SK-N-SH (cell line): ENCODE data around the gene CSHL1. TPM values are rescaled to one million over a fixed set of nuclear protein-coding genes. Genes with fewer than 3 reads are reported as not detected.

Experiments used
- CTCF ChIA-PET: fragments of 300-600, 350-600 bp; formaldehyde crosslinking; extraction: SDS; loops from one replicate; lab custom pipeline; 2021; lab: Yijun Ruan, JAX
- POLR2A ChIA-PET: fragments of 350-600 bp; sonication (Branson Sonifier 250); formaldehyde crosslinking; extraction: SDS; loops from one replicate; lab custom pipeline; 2020; ENCODE audit warnings: antibody characterized with exemption, inconsistent platforms; lab: Yijun Ruan, JAX
- DNase-seq: peaks from one replicate; pipeline ENCODE4 v3.0.0; 2012
- H2AFZ ChIP-seq: fragments of 200-600 bp; sonication (generic); 2 replicates; pipeline ENCODE4 v1.8.1; 2016; ENCODE audit warnings: antibody characterized with exemption, mild to moderate bottlenecking, low read depth
- H3F3A ChIP-seq: fragments of 200-600 bp; sonication (generic); replicated peaks from 2 replicates; pipeline ENCODE3; 2016; ENCODE audit warnings: antibody characterized with exemption, mild to moderate bottlenecking; ENCODE audit not compliant: insufficient read depth
- H3K27ac ChIP-seq, 2 experiments: fragments of 200-500 bp in 1 of 2; fragments of 200-600 bp in 1 of 2; sonication (Bioruptor generic) in 1 of 2; sonication (generic), shearing (Covaris generic) in 1 of 2; 2 replicates each; pipeline versions ENCODE4 v1.5.1 to v1.6.1; 2014 to 2016; ENCODE audit warnings: low read depth in 2 of 2, inconsistent platforms in 1 of 2, low read length in 1 of 2, mild to moderate bottlenecking in 1 of 2, mixed read lengths in 1 of 2
- H3K27me3 ChIP-seq: fragments of 200-600 bp; sonication (generic), shearing (Covaris generic); 2 replicates; pipeline ENCODE4 v1.6.1; 2016; ENCODE audit warnings: mixed run types; ENCODE audit not compliant: insufficient read depth
- H3K36me3 ChIP-seq, 2 experiments: fragments of 200-500 bp in 1 of 2; fragments of 200-600 bp in 1 of 2; sonication (Bioruptor generic) in 1 of 2; sonication (generic) in 1 of 2; replicated peaks in 1 of 2; 2 replicates each; pipeline versions ENCODE3 to v1.5.1; 2014 to 2016; ENCODE audit warnings: low read length in 1 of 2, mild to moderate bottlenecking in 1 of 2; ENCODE audit not compliant: insufficient read depth in 2 of 2, control insufficient read depth in 1 of 2
- H3K4me1 ChIP-seq, 2 experiments: fragments of 200-500 bp in 1 of 2; fragments of 200-600 bp in 1 of 2; sonication (Bioruptor generic) in 1 of 2; sonication (generic), shearing (Covaris generic) in 1 of 2; 2 replicates each; pipeline versions ENCODE4 v1.5.1 to v1.6.1; 2014 to 2016; ENCODE audit warnings: low read depth in 1 of 2, low read length in 1 of 2, mixed run types in 1 of 2; ENCODE audit not compliant: insufficient read depth in 2 of 2, control insufficient read depth in 1 of 2
- H3K4me2 ChIP-seq: fragments of 200-600 bp; sonication (generic), shearing (Covaris generic); 2 replicates; pipeline ENCODE4 v1.6.1; 2017; ENCODE audit warnings: mixed run types
- H3K4me3 ChIP-seq, 2 experiments: fragments of 200-500 bp in 1 of 2; fragments of 200-600 bp in 1 of 2; sonication (Bioruptor generic) in 1 of 2; sonication (generic), shearing (Covaris generic) in 1 of 2; 2 replicates each; pipeline versions ENCODE4 v1.5.1 to v1.8.1; 2014 to 2016; ENCODE audit warnings: low read depth in 2 of 2, inconsistent platforms in 1 of 2, low read length in 1 of 2, mild to moderate bottlenecking in 1 of 2, mixed read lengths in 1 of 2, moderate library complexity in 1 of 2
- H3K79me2 ChIP-seq: fragments of 200-600 bp; sonication (generic); 2 replicates; pipeline ENCODE4 v1.8.1; 2017; ENCODE audit warnings: mild to moderate bottlenecking; ENCODE audit not compliant: insufficient read depth
- H3K9ac ChIP-seq: fragments of 200-600 bp; sonication (generic); 2 replicates; pipeline ENCODE4 v1.6.1; 2017; ENCODE audit warnings: mixed run types
- H3K9me2 ChIP-seq: fragments of 200-600 bp; sonication (generic); 2 replicates; pipeline ENCODE4 v1.6.1; 2017; ENCODE audit warnings: mixed run types
- H3K9me3 ChIP-seq: fragments of 200-600 bp; sonication (generic); 2 replicates; pipeline ENCODE4 v1.6.1; 2017; ENCODE audit warnings: mixed run types, mild to moderate bottlenecking, moderate library complexity
- H4K20me1 ChIP-seq: fragments of 200-600 bp; sonication (generic); 2 replicates; pipeline ENCODE4 v1.6.1; 2017; ENCODE audit warnings: mild to moderate bottlenecking, mixed run types; ENCODE audit not compliant: insufficient read depth
- CTCF ChIP-seq: fragments of 200-600 bp; sonication (generic); IDR thresholded peaks from 2 replicates; pipeline ENCODE4 v1.6.1; 2017; ENCODE audit warnings: antibody characterized with exemption, mild to moderate bottlenecking, moderate library complexity
- GABPA ChIP-seq: IDR thresholded peaks from 2 replicates; pipeline ENCODE4 v1.4.0; 2012; ENCODE audit warnings: low read depth, mild to moderate bottlenecking
- GATA2 ChIP-seq: sonication (generic); formaldehyde crosslinking; IDR thresholded peaks from 2 replicates; pipeline ENCODE4 v1.5.0; 2020; ENCODE audit warnings: mild to moderate bottlenecking, missing genetic modification reagents
- JUND ChIP-seq: IDR thresholded peaks from 2 replicates; pipeline ENCODE4 v1.4.0; 2012
- MXI1 ChIP-seq: IDR thresholded peaks from 2 replicates; pipeline ENCODE4 v1.6.1; 2012; ENCODE audit warnings: mild to moderate bottlenecking, low read depth, low read length, improper control_type of control experiment
- NRF1 ChIP-seq: IDR thresholded peaks from 2 replicates; pipeline ENCODE4 v1.6.1; 2012; ENCODE audit warnings: low read depth, mild to moderate bottlenecking, low read length
- PBX3 ChIP-seq: IDR thresholded peaks from 2 replicates; pipeline ENCODE4; 2012
- RFX5 ChIP-seq: IDR thresholded peaks from 2 replicates; pipeline ENCODE4 v1.6.1; 2012; ENCODE audit warnings: mild to moderate bottlenecking, improper control_type of control experiment, low read length
- RXRA ChIP-seq: IDR thresholded peaks from 2 replicates; pipeline ENCODE4 v1.4.0; 2012; ENCODE audit warnings: low read depth, mild to moderate bottlenecking, borderline replicate concordance
- SMC3 ChIP-seq: IDR thresholded peaks from 2 replicates; pipeline ENCODE4 v1.6.1; 2012; ENCODE audit warnings: low read depth, low read length, improper control_type of control experiment
- TEAD4 ChIP-seq: IDR thresholded peaks from 2 replicates; pipeline ENCODE4 v1.4.0; 2012; ENCODE audit warnings: mild to moderate bottlenecking, borderline replicate concordance; ENCODE audit not compliant: insufficient read depth
- ZBTB33 ChIP-seq: IDR thresholded peaks from 2 replicates; pipeline ENCODE4 v1.4.0; 2012; ENCODE audit warnings: low read depth, borderline replicate concordance
- WGBS: methylation state at CpG from one replicate; pipeline ENCODE4 v1.1.6; 2017; ENCODE audit warnings: low lambda C conversion rate; 5-methylcytosine and 5-hydroxymethylcytosine counted together
- polyA plus RNA-seq, 3 experiments: library from polyadenylated mRNA; depleted of rRNA; stranded (reverse); fragments of >200 nt; gene quantifications; 2 replicates each; pipeline ENCODE4 v1.2.3, GENCODE V29; 2012
- TF ChIP-seq, protein P1 (sequence below): fragments of 150-350 bp; IDR thresholded peaks from 2 replicates; pipeline ENCODE4 v1.6.1; 2016; ENCODE audit warnings: mild to moderate bottlenecking, low read depth, low read length
- TF ChIP-seq, protein P2 (sequence below): fragments of 150-350 bp; IDR thresholded peaks from 2 replicates; pipeline ENCODE4 v1.6.1; 2017; ENCODE audit warnings: antibody characterized with exemption, low read length, low read depth, borderline replicate concordance

Gene CSHL1
- polyA plus RNA-seq, 1 of the 3 experiments (the other 2 are of a cell fraction): not detected

DNA sequence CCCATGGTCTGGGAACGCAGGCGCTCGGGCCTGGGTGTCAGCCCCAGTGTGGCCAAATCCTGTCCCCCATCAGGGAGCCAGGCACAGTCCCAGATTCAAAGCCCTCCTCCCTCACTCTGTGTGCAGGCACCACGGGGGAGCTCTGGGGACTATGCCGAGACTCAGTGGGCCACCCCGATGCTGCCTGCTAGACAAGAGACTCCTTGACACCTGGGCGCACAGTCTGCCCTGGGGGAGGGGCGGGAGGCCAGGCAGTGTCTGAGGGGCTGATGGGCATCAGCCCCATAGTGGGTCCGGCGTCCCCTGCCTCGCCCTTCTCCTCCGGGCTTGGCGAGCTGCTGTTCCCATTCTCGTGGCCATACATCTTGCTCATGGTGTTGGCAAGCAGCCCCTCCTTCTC lies 29.5 kb upstream of the CSHL1 start (continued):
- TF ChIP-seq, protein P1, sequence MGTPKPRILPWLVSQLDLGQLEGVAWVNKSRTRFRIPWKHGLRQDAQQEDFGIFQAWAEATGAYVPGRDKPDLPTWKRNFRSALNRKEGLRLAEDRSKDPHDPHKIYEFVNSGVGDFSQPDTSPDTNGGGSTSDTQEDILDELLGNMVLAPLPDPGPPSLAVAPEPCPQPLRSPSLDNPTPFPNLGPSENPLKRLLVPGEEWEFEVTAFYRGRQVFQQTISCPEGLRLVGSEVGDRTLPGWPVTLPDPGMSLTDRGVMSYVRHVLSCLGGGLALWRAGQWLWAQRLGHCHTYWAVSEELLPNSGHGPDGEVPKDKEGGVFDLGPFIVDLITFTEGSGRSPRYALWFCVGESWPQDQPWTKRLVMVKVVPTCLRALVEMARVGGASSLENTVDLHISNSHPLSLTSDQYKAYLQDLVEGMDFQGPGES: no peak
- TF ChIP-seq MXI1 (no peak), ZBTB33 (no peak), JUND (no peak), GATA2 (no peak)
- TF ChIP-seq, protein P2, sequence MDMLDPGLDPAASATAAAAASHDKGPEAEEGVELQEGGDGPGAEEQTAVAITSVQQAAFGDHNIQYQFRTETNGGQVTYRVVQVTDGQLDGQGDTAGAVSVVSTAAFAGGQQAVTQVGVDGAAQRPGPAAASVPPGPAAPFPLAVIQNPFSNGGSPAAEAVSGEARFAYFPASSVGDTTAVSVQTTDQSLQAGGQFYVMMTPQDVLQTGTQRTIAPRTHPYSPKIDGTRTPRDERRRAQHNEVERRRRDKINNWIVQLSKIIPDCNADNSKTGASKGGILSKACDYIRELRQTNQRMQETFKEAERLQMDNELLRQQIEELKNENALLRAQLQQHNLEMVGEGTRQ: no peak

GRCh38 chr17:63939884-63940283 lies 28.8 kb upstream of the CSHL1 start:
- Histone ChIP-seq H3K9me3 (no peaks in the 10 kb centered on the region), H3K9me2 (no peaks in the 10 kb centered on the region), H3K4me1 (no peaks in the 10 kb centered on the region), H3K36me3 (no peaks in the 10 kb centered on the region), H3K79me2 (no peaks in the 10 kb centered on the region), H4K20me1 (no peaks in the 10 kb centered on the region), H2AFZ (no peak overlapping the region), H3K4me3 (no peak overlapping the region), H3K27ac (no peak overlapping the region), H3K4me2 (no peak overlapping the region), H3K9ac (no peak overlapping the region), H3K27me3 (peaks cover 6% of the 10 kb centered on the region; the same call in 1 of the 2 replicates), H3F3A (no peaks in the 10 kb centered on the region)
- ChIA-PET CTCF (interaction anchor here (0.9 to 3.7 kb wide), 7 partner anchors 11 to 194 kb away, joined by 3 to 24 read pairs (median 6); partner anchors contain the start of gene GH1), POLR2A (no interaction called here)
- no peak for TF ChIP-seq JUND
- TF ChIP-seq PBX3: no peak
- TF ChIP-seq TEAD4: no peak
- no peak for TF ChIP-seq SMC3
- no peak for TF ChIP-seq RFX5
- DNase-seq: no peak
- 75% methylated on average over 6 of the region's 6 CpGs for WGBS

DNA sequence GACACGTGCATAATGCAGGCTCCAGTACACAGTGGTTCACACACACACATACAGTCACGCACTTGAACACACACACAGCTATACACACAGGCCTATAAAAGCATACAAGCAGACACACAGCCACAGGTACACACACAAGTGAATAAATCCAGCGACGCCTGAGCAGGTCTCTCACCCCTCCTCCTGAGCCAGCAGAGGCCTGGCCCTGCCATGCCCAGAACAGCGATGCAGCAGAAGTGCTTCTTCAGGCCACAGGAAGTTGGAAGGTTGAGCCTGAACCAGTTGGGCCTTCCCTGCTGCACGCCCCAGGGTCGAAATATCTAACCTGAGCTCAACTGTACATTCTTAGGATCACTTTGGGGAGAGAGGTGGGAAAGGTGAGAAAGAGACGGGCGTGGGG lies 28.3 kb upstream of the CSHL1 start:
- Histone ChIP-seq H3K4me3 (no peak overlapping the region), H3K4me2 (no peak overlapping the region), H3K9ac (no peak overlapping the region), H3K4me1 (no peaks in the 10 kb centered on the region), H3K9me3 (no peaks in the 10 kb centered on the region), H3K27ac (no peak overlapping the region), H3K36me3 (no peaks in the 10 kb centered on the region), H2AFZ (no peak overlapping the region), H3F3A (no peaks in the 10 kb centered on the region), H3K27me3 (peaks cover 11% of the 10 kb centered on the region; the same call in 1 of the 2 replicates), H3K9me2 (no peaks in the 10 kb centered on the region), H3K79me2 (no peaks in the 10 kb centered on the region), H4K20me1 (no peaks in the 10 kb centered on the region)
- ChIA-PET POLR2A (no interaction called here), CTCF (interaction anchor here (0.9 to 3.7 kb wide), 6 partner anchors 11 to 86 kb away, joined by 3 to 24 read pairs (median 6); partner anchors contain the start of gene GH1)
- no peak for DNase-seq
- 81% methylated on average over 9 of the region's 9 CpGs for WGBS
- no peak for TF ChIP-seq NRF1
- TF ChIP-seq CTCF: no peak
- TF ChIP-seq ZBTB33: no peak
- TF ChIP-seq RFX5: no peak
- no peak for TF ChIP-seq PBX3
- TF ChIP-seq GABPA: no peak
- no peak for TF ChIP-seq RXRA
